Ishikawa (cell line): ENCODE data around the gene DCUN1D2.

Source experiments
- CEBPB ChIP-seq: IDR thresholded peaks from 2 replicates; pipeline ENCODE4 v1.6.1; 2012
- CREB1 ChIP-seq: IDR thresholded peaks from 2 replicates; pipeline ENCODE4 v1.6.1; 2012; ENCODE audit warnings: low read depth
- EGR1 ChIP-seq: IDR thresholded peaks from 2 replicates; pipeline ENCODE4 v1.6.1; 2012
- EP300 ChIP-seq: IDR thresholded peaks from 2 replicates; pipeline ENCODE4 v1.6.1; 2012; ENCODE audit warnings: borderline replicate concordance
- FOXM1 ChIP-seq: IDR thresholded peaks from 2 replicates; pipeline ENCODE4 v1.6.1; 2012; ENCODE audit warnings: low read depth, borderline replicate concordance
- NFIC ChIP-seq: IDR thresholded peaks from 2 replicates; pipeline ENCODE4 v1.6.1; 2012
- RAD21 ChIP-seq: IDR thresholded peaks from 2 replicates; pipeline ENCODE4 v1.6.1; 2012; ENCODE audit warnings: low read depth
- TAF1 ChIP-seq: IDR thresholded peaks from 2 replicates; pipeline ENCODE4 v1.6.1; 2012; ENCODE audit warnings: low read depth, mild to moderate bottlenecking
- TCF12 ChIP-seq: IDR thresholded peaks from 2 replicates; pipeline ENCODE4 v1.6.1; 2012; ENCODE audit warnings: low read depth
- TEAD4 ChIP-seq: IDR thresholded peaks from 2 replicates; pipeline ENCODE4 v1.6.1; 2012
- YY1 ChIP-seq: IDR thresholded peaks from 2 replicates; pipeline ENCODE4 v1.6.1; 2012; ENCODE audit warnings: low read depth
- ZBTB7A ChIP-seq: IDR thresholded peaks from 2 replicates; pipeline ENCODE4 v1.6.1; 2012; ENCODE audit warnings: low read depth
- TF ChIP-seq, protein P1 (sequence below): IDR thresholded peaks from 2 replicates; pipeline ENCODE4 v1.6.1; 2012
- TF ChIP-seq, protein P2 (sequence below): IDR thresholded peaks from 2 replicates; pipeline ENCODE4 v1.6.1; 2012
- TF ChIP-seq, protein P3 (sequence below): IDR thresholded peaks from 2 replicates; pipeline ENCODE4 v1.6.1; 2012; ENCODE audit warnings: low read depth, mild to moderate bottlenecking

The DCUN1D2 gene

DNA sequence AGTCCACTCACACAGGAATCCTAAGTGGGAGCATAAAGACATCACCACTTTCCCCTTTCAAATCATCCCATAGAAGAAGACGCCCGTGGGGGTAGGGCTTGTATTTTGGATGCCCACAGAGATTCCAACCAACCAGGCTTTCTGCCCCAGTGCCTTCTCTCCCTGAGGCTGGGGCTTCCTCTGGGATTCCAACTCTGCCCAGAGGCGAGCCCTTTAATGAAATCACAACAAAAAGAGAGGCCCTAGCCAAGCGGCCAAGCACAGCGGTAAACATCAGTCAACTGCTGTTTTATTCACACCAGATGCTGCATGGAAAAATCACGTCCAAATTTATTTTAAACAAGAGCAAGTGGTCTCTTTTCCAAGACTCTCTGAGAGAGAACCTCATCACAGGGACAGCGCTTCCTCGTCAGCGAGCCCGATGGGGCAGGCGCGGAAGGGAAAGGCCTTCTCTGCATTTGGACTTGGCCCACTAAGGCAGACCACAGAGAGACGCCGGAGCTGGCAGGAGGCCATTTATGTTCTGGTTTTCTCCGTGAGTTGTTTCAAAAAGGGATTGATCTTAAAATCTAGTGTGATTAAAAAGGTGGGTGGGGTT is 68.7 kb downstream of the DCUN1D2 start:
- TF ChIP-seq RAD21 = no peak
- no peak for TF ChIP-seq YY1
- no peak for TF ChIP-seq ZBTB7A
- TF ChIP-seq TAF1 = no peak
- no peak for TF ChIP-seq EP300
- TF ChIP-seq CEBPB = no peak
- no peak for TF ChIP-seq CREB1
- no peak for TF ChIP-seq EGR1
- no peak for TF ChIP-seq NFIC
- no peak for TF ChIP-seq TEAD4
- no peak for TF ChIP-seq FOXM1
- TF ChIP-seq TCF12 = no peak
- TF ChIP-seq, protein P1, sequence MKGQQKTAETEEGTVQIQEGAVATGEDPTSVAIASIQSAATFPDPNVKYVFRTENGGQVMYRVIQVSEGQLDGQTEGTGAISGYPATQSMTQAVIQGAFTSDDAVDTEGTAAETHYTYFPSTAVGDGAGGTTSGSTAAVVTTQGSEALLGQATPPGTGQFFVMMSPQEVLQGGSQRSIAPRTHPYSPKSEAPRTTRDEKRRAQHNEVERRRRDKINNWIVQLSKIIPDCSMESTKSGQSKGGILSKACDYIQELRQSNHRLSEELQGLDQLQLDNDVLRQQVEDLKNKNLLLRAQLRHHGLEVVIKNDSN = no peak
- TF ChIP-seq, protein P2, sequence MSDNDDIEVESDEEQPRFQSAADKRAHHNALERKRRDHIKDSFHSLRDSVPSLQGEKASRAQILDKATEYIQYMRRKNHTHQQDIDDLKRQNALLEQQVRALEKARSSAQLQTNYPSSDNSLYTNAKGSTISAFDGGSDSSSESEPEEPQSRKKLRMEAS = no peak
- TF ChIP-seq, protein P3, sequence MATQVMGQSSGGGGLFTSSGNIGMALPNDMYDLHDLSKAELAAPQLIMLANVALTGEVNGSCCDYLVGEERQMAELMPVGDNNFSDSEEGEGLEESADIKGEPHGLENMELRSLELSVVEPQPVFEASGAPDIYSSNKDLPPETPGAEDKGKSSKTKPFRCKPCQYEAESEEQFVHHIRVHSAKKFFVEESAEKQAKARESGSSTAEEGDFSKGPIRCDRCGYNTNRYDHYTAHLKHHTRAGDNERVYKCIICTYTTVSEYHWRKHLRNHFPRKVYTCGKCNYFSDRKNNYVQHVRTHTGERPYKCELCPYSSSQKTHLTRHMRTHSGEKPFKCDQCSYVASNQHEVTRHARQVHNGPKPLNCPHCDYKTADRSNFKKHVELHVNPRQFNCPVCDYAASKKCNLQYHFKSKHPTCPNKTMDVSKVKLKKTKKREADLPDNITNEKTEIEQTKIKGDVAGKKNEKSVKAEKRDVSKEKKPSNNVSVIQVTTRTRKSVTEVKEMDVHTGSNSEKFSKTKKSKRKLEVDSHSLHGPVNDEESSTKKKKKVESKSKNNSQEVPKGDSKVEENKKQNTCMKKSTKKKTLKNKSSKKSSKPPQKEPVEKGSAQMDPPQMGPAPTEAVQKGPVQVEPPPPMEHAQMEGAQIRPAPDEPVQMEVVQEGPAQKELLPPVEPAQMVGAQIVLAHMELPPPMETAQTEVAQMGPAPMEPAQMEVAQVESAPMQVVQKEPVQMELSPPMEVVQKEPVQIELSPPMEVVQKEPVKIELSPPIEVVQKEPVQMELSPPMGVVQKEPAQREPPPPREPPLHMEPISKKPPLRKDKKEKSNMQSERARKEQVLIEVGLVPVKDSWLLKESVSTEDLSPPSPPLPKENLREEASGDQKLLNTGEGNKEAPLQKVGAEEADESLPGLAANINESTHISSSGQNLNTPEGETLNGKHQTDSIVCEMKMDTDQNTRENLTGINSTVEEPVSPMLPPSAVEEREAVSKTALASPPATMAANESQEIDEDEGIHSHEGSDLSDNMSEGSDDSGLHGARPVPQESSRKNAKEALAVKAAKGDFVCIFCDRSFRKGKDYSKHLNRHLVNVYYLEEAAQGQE = no peak

DNA sequence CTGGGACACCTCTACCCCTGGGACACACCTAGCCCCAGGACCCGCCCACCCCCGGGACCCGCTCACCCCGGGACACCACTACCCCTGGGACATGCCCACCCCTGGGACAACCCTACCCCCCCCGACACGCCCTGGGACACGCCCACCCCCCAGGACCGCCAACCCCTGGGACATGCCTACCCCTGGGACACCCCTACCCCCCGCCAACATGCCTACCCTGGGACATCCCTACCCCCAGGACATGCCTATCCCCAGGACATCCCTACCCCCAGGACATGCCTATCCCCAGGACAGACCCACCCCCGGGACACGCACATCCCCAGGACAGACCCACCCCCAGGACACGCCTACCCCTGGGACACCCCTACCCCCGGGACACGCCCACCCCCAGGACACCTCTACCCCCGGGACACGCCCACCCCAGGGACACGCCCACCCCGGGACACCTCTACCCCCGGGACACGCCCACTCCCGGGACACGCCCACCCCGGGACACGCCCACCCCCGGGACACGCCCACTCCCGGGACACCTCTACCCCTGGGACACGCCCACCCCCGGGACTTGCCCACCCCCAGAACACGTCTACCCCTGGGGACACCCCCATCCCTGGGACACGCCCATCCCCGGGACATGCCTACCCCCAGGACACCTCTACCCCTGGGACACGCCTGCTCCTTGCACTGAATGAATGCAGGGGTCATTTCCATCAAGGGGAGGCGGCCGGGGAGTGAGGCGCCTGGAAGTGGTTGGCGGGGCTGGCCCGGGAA is 69.5 kb downstream of the DCUN1D2 start:
- TF ChIP-seq EGR1 (no peak), TEAD4 (no peak), EP300 (no peak), YY1 (no peak), CEBPB (no peak), ZBTB7A (no peak)
- TF ChIP-seq, protein P2 = no peak
- TF ChIP-seq, protein P1 = no peak

DNA sequence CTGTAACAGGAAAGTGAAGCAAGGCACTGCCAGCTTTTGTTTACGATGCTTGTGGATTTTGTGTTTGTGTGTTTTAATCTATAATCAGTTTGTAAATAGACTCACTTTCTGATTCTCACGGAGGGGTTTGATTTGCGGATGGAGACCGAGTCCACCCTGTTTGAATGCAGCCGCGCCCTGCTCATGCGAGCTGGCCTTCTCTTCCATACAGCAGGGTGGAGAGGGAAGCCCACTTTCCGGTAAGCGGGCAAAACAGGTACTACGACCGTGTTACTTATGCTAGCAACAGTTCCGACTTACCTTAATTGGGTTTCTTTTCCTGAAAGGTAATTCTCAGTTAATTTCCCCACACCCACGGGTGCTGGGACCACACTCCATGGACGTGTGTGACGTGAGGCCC is 70.3 kb downstream of the DCUN1D2 start:
- TF ChIP-seq TAF1 (no peak), EP300 (no peak), TEAD4 (no peak), NFIC (no peak), ZBTB7A (no peak), CREB1 (no peak), FOXM1 (no peak), CEBPB (no peak), YY1 (no peak), TCF12 (no peak), RAD21 (no peak), EGR1 (no peak)
- TF ChIP-seq, protein P1 = no peak
- TF ChIP-seq, protein P2 = no peak
- TF ChIP-seq, protein P3 = no peak

DNA sequence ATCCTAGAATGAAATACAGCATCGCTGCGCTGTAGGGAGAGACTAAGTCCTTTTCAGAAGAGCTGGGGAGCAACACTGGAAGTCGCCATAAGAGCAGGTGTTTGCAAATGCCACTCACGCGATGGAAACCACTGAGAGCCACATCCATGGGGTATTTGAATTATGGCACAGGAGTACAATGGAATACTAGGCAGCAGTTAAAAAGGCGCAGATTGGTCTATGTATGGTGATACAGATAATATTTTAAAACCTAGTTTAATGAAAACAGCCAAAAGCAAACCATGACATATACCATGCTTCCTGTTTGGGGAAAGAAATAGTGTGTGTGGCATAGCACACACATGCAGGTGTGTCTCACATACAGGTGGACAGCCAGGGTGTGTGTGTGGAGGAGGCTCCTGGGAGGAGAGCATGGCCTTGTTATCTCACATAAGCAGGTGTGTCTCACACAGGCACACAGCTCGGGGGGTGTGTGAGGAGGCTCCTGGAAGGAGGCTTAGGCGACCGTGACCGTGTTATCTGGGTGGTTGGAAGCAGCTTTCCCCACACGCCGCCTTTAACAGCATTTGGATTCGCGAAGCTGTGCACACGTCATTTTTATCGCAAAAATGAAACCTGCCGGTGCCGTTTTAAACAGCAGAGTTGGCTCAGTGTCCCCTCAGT is 70.8 kb downstream of the DCUN1D2 start:
- TF ChIP-seq FOXM1 (no peak), EGR1 (no peak), TEAD4 (no peak), TCF12 (no peak), EP300 (no peak), ZBTB7A (no peak), CEBPB (no peak), YY1 (no peak), NFIC (no peak)
- TF ChIP-seq, protein P1 = no peak
- TF ChIP-seq, protein P3 = no peak
